ENCODE measurements around the gene MYCL.

The MYCL gene

DNA sequence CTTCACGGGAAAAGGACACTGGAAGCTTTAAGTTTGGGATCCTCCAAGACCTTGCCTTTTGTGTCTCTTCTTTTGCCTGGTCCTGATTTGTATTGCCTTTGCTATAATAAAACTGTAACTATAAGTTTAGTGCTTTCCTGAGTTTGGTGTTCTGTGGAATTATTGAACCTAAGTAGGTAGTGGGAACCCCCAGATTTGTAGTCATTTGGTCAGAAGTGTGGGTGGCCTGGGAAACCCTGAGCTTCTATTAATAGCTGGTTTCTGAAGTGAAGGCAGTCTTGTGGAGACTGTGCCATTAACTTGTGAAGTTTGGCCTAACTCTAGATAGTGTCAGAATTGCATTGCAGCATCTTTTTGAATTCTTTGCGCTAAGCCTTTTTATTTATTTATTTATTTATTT lies 6.8 kb upstream of the MYCL start:
- H3K79me2 ChIP-seq (ENCODE audit: insufficient read depth, low read length) = no peaks in the 10 kb centered on the region
- no peak overlapping the region for H3K4me2 ChIP-seq (ENCODE audit: low read depth, low read length, poor library complexity, severe bottlenecking)
- H3K9me2 ChIP-seq (replicated peaks; ENCODE audit: insufficient read depth, low read length) = no peaks in the 10 kb centered on the region
- H2AFZ ChIP-seq (ENCODE audit: low read depth, low read length, severe bottlenecking) = no peak overlapping the region
- H3K9ac ChIP-seq (ENCODE audit: low read length) = no peak overlapping the region
- H3K27me3 ChIP-seq (ENCODE audit: low read length) = no peaks in the 10 kb centered on the region
- TF ChIP-seq EZH2phosphoT487 (conservative IDR thresholded peaks at IDR 0.05; ENCODE audit: low read length) = no peak
- TF ChIP-seq, protein P1, sequence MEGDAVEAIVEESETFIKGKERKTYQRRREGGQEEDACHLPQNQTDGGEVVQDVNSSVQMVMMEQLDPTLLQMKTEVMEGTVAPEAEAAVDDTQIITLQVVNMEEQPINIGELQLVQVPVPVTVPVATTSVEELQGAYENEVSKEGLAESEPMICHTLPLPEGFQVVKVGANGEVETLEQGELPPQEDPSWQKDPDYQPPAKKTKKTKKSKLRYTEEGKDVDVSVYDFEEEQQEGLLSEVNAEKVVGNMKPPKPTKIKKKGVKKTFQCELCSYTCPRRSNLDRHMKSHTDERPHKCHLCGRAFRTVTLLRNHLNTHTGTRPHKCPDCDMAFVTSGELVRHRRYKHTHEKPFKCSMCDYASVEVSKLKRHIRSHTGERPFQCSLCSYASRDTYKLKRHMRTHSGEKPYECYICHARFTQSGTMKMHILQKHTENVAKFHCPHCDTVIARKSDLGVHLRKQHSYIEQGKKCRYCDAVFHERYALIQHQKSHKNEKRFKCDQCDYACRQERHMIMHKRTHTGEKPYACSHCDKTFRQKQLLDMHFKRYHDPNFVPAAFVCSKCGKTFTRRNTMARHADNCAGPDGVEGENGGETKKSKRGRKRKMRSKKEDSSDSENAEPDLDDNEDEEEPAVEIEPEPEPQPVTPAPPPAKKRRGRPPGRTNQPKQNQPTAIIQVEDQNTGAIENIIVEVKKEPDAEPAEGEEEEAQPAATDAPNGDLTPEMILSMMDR (IDR thresholded peaks at IDR 0.05; ENCODE audit: insufficient read depth, low read length, poor library complexity, severe bottlenecking) = no peak
- H3K27ac ChIP-seq (ENCODE audit: low read depth, low read length) = no peak overlapping the region
- H3K36me3 ChIP-seq (ENCODE audit: low read length) = no peaks in the 10 kb centered on the region
- H3K9me3 ChIP-seq (ENCODE audit: insufficient read depth, low read length) = peaks cover 8% of the 10 kb centered on the region
- no peaks in the 10 kb centered on the region for H3F3A ChIP-seq (ENCODE audit: insufficient read depth)
- H3K4me3 ChIP-seq (ENCODE audit: insufficient read depth, low read length, poor library complexity, severe bottlenecking) = no peak overlapping the region
- no peaks in the 10 kb centered on the region for H4K20me1 ChIP-seq (ENCODE audit: low read depth, low read length)

DNA sequence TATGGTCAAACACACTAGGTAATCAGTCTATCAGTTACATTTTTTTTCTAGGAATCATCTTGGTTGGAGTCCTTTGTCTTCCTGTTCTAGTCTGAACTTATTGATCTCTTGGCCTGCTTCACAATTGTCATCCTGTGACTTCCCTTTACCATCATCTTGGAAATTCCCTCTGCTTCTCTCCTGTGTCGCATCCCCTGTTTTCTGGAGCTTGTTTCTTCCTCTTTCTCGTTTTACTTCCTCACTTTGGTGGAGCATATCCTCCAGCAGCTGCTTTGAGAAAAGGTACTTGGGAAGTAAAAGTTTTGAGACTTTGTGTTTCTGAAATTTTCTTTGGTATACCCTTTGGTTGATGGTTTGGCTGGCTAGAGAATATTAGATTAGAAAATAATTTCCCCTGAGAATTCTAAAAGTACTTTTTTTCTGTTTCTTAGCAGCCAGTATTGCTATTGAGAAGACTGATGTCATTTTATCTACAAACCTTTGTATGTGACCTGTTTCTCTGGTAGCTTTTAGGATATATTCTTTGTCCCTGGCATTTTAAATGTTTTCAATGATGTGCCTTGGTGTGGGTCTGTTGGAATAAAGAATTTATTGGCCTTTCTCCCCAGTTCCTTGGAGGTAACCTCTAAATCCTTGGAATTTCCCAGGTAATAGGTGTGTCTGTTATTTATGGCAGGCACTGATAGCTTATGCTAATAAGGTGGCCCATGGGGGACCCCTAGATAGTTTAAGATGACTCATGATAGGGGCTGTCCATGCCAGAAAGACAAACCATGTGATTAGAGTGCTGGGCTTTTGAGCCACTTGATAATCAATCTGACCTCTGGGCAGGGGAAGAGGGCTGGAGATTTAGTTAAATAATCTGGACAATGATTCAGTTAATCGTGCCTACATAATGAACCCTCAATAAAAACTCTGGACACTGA lies 6.1 kb upstream of the MYCL start:
- Histone ChIP-seq H3K27me3 (ENCODE audit: low read length) (no peaks in the 10 kb centered on the region), H3K9ac (ENCODE audit: low read length) (no peak overlapping the region)

DNA sequence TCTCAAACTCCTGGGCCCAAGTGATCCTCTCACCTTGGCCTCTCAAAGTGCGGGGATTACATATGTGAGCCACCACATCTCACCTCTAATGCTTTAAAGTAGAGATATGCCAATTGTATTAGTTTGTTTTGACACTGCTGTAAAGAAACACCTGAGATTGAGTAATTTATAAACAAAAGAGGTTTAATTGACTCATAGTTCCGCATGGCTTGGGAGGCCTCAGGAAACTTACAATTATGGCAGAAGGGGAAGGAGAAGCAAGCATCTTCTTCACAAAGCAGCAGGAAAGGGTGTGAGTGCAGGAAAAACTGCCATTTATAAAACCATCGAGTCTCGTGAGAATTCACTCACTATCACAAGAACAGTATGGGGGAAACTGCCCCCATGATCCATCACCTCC lies 3.5 kb upstream of the MYCL start:
- TF ChIP-seq, protein P1 (IDR thresholded peaks at IDR 0.05; ENCODE audit: insufficient read depth, low read length, poor library complexity, severe bottlenecking) = no peak
- TF ChIP-seq EZH2phosphoT487 (conservative IDR thresholded peaks at IDR 0.05; ENCODE audit: low read length) = no peak
- H3K36me3 ChIP-seq (ENCODE audit: low read length) = no peaks in the 10 kb centered on the region
- peaks cover 8% of the 10 kb centered on the region for H3K9me3 ChIP-seq (ENCODE audit: insufficient read depth, low read length)
- no peaks in the 10 kb centered on the region for H3K27me3 ChIP-seq (ENCODE audit: low read length)
- H2AFZ ChIP-seq (ENCODE audit: low read depth, low read length, severe bottlenecking) = no peak overlapping the region
- H3K9me2 ChIP-seq (replicated peaks; ENCODE audit: insufficient read depth, low read length) = no peaks in the 10 kb centered on the region
- peaks cover under 1% of the 10 kb centered on the region; the same call in 1 of the 2 replicates for H3F3A ChIP-seq (ENCODE audit: insufficient read depth)
- H3K79me2 ChIP-seq (ENCODE audit: insufficient read depth, low read length) = no peaks in the 10 kb centered on the region
- H3K4me2 ChIP-seq (ENCODE audit: low read depth, low read length, poor library complexity, severe bottlenecking) = no peak overlapping the region
- no peaks in the 10 kb centered on the region for H4K20me1 ChIP-seq (ENCODE audit: low read depth, low read length)
- H3K27ac ChIP-seq (ENCODE audit: low read depth, low read length) = no peak overlapping the region
- no peak overlapping the region for H3K4me3 ChIP-seq (ENCODE audit: insufficient read depth, low read length, poor library complexity, severe bottlenecking)
- no peak overlapping the region for H3K9ac ChIP-seq (ENCODE audit: low read length)

More for the DNA sequence above, 6.1 kb upstream of the MYCL start:
- H2AFZ ChIP-seq (ENCODE audit: low read depth, low read length, severe bottlenecking) = no peak overlapping the region
- no peaks in the 10 kb centered on the region for H3K9me2 ChIP-seq (replicated peaks; ENCODE audit: insufficient read depth, low read length)
- no peak overlapping the region for H3K4me3 ChIP-seq (ENCODE audit: insufficient read depth, low read length, poor library complexity, severe bottlenecking)
- TF ChIP-seq, protein P1 (IDR thresholded peaks at IDR 0.05; ENCODE audit: insufficient read depth, low read length, poor library complexity, severe bottlenecking) = no peak
- no peak for TF ChIP-seq EZH2phosphoT487 (conservative IDR thresholded peaks at IDR 0.05; ENCODE audit: low read length)
- H3K79me2 ChIP-seq (ENCODE audit: insufficient read depth, low read length) = no peaks in the 10 kb centered on the region
- no peaks in the 10 kb centered on the region for H3K36me3 ChIP-seq (ENCODE audit: low read length)
- no peaks in the 10 kb centered on the region for H4K20me1 ChIP-seq (ENCODE audit: low read depth, low read length)
- no peaks in the 10 kb centered on the region for H3F3A ChIP-seq (ENCODE audit: insufficient read depth)
- no peak overlapping the region for H3K4me2 ChIP-seq (ENCODE audit: low read depth, low read length, poor library complexity, severe bottlenecking)
- H3K9me3 ChIP-seq (ENCODE audit: insufficient read depth, low read length) = peaks cover 8% of the 10 kb centered on the region
- no peak overlapping the region for H3K27ac ChIP-seq (ENCODE audit: low read depth, low read length)

Data from SU-DHL-6 (cell line).